Gastroesophageal sphincter (tissue), 4 donors: ENCODE results near the gene EXOG. TPM values are rescaled to one million over a fixed set of nuclear protein-coding genes. Genes with fewer than 3 reads are reported as not detected.

Experiments
- ATAC-seq: fragments of 150-250 bp; one replicate; pipeline ENCODE4 v1.9.1; 2016; ENCODE audit warnings: mild to moderate bottlenecking, moderate library complexity
- H3K27ac ChIP-seq, 4 donors: fragments of 200-600 bp; sonication (generic) in 3 of 4; 1 replicate in 3 of 4; 2 replicates in 1 of 4; pipeline ENCODE4 v1.5.1; 2016 to 2019
- H3K27me3 ChIP-seq: fragments of 200-600 bp; sonication (generic); one replicate; pipeline ENCODE4 v1.5.1; 2019
- H3K36me3 ChIP-seq, 2 donors: fragments of 200-600 bp; sonication (generic); one replicate each; pipeline ENCODE4 v1.5.1; 2019; ENCODE audit warnings: control low read depth in 1 of 2
- H3K4me1 ChIP-seq, 3 donors: fragments of 200-600 bp; sonication (generic); 1 replicate in 2 of 3; 2 replicates in 1 of 3; pipeline ENCODE4 v1.5.1; 2016 to 2019; ENCODE audit warnings: control low read depth in 2 of 3
- H3K4me3 ChIP-seq, 2 donors: fragments of 200-600 bp; sonication (generic); one replicate each; pipeline ENCODE4 v1.5.1; 2019; ENCODE audit warnings: mild to moderate bottlenecking in 1 of 2, moderate library complexity in 1 of 2
- H3K9me3 ChIP-seq, 3 donors: fragments of 200-600 bp; sonication (generic); one replicate each; pipeline ENCODE4 v1.5.1; 2017 to 2019; ENCODE audit warnings: control low read depth in 2 of 3
- EP300 ChIP-seq: sonication (generic); formaldehyde crosslinking; IDR thresholded peaks from one replicate; pipeline ENCODE4 v1.6.1; 2017; ENCODE audit warnings: antibody characterized with exemption, mild to moderate bottlenecking
- POLR2A ChIP-seq, 2 donors: fragments of 450-650 bp; IDR thresholded peaks; one replicate each; pipeline ENCODE4 v1.6.1; 2017; ENCODE audit warnings: antibody characterized with exemption in 2 of 2, mild to moderate bottlenecking in 2 of 2, moderate library complexity in 1 of 2
- POLR2AphosphoS5 ChIP-seq: sonication (generic); formaldehyde crosslinking; IDR thresholded peaks from one replicate; pipeline ENCODE4 v1.6.1; 2017; ENCODE audit warnings: antibody characterized with exemption
- WGBS, 2 donors: methylation state at CpG; one replicate each; pipeline ENCODE4 v1.1.5; 2018; ENCODE audit warnings: low coverage in 1 of 2; 5-methylcytosine and 5-hydroxymethylcytosine counted together
- total RNA-seq, 4 donors: library from RNA; depleted of rRNA; stranded (reverse); fragments of >200 nt; gene quantifications; one replicate each; pipeline ENCODE4 v1.1.0, GENCODE V29; 2016
- TF ChIP-seq, protein P1 (sequence below), 4 experiments: fragments of 200-600 bp in 2 of 4; fragments of 450-650 bp in 2 of 4; sonication (generic) in 1 of 4; IDR thresholded peaks; one replicate each; pipeline ENCODE4 v1.5.1; 2017 to 2019; ENCODE audit warnings: antibody characterized with exemption in 4 of 4, mild to moderate bottlenecking in 2 of 4, moderate library complexity in 2 of 4

The EXOG gene
- total RNA-seq, 4 donors from 2014 or later: 10.5 to 38.3 (median 19.3) TPM

DNA sequence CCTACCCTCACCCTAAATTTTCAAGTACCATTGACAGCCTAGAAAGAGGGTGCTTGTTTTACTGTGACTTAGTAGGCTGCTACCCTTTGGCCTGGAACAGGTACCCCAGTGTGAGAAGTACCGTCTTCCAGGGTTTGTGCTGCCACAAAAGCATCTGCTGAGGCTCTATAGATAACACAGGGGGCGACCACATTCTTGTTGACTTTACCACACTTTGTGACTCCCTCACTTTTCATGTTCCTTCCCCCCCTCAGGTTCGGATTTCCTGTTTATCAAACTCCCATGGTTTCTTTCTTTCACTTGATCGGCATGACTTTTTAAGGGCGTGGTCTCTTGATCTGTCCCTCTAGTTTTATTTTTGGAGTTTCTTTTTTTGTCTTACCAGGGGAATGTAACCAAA, 23.5 kb downstream of the EXOG start:
- Histone ChIP-seq H3K9me3 (no peaks in the 10 kb centered on the region), H3K36me3 (peaks cover 3 to 68% of the 10 kb centered on the region in 2 donors), H3K27me3 (no peaks in the 10 kb centered on the region), H3K4me3 (no peak overlapping the region), H3K27ac (no peak overlapping the region), H3K4me1 (peaks cover 0 to 4% (median 0%) of the 10 kb centered on the region in 3 donors)
- 50 to 54% methylated on average over 4 to 5 of the region's 5 CpGs for WGBS, 2 donors
- no peak for ATAC-seq
- TF ChIP-seq EP300 (no peak), POLR2A (IDR thresholded peaks at IDR 0.05) (no peak), POLR2AphosphoS5 (no peak)
- TF ChIP-seq, protein P1, sequence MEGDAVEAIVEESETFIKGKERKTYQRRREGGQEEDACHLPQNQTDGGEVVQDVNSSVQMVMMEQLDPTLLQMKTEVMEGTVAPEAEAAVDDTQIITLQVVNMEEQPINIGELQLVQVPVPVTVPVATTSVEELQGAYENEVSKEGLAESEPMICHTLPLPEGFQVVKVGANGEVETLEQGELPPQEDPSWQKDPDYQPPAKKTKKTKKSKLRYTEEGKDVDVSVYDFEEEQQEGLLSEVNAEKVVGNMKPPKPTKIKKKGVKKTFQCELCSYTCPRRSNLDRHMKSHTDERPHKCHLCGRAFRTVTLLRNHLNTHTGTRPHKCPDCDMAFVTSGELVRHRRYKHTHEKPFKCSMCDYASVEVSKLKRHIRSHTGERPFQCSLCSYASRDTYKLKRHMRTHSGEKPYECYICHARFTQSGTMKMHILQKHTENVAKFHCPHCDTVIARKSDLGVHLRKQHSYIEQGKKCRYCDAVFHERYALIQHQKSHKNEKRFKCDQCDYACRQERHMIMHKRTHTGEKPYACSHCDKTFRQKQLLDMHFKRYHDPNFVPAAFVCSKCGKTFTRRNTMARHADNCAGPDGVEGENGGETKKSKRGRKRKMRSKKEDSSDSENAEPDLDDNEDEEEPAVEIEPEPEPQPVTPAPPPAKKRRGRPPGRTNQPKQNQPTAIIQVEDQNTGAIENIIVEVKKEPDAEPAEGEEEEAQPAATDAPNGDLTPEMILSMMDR (IDR thresholded peaks at IDR 0.05): no peak

DNA sequence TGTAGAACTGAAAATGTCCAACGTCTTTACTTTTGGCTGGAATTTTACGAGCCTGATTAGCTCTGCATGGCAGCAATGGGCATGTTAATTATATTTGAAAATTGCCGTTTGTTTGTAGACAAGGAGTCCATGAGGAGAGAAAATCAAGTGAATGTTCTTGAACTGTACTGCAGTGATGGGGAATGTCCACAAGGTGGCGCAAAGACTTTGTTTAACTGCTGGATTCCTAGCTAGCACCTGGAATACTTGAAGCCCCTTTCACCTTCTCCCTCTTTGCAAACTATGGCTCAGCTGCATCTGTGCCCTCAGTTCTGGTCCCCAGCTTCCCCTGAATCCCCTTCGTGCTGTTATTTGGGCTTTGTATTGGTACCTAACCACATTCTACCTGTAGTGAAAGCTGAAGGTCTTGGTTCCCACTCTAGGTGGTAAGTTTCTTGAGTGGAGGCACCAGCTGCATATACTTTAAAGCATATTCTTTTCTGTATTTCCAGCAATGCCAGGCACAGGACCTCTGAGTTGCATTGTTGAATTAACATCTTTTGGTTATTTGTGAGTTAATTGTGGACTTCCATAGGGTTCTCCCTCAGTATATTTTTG, 25.3 kb downstream of the EXOG start:
- TF ChIP-seq, protein P1 (IDR thresholded peaks at IDR 0.05): peak; percentile 81 to 88 (median 86)
- TF ChIP-seq POLR2A (IDR thresholded peaks at IDR 0.05): no peak
- ATAC-seq: no peak
- H3K4me1 ChIP-seq: peaks cover 0 to 4% (median 0%) of the 10 kb centered on the region in 3 donors
- H3K36me3 ChIP-seq: peaks cover 3 to 71% of the 10 kb centered on the region in 2 donors
- no peak overlapping the region for H3K4me3 ChIP-seq
- 0 to 5% methylated on average over 4 to 5 of the region's 5 CpGs for WGBS, 2 donors
- no peak overlapping the region for H3K27ac ChIP-seq
- H3K9me3 ChIP-seq: no peaks in the 10 kb centered on the region
- H3K27me3 ChIP-seq: no peaks in the 10 kb centered on the region

DNA sequence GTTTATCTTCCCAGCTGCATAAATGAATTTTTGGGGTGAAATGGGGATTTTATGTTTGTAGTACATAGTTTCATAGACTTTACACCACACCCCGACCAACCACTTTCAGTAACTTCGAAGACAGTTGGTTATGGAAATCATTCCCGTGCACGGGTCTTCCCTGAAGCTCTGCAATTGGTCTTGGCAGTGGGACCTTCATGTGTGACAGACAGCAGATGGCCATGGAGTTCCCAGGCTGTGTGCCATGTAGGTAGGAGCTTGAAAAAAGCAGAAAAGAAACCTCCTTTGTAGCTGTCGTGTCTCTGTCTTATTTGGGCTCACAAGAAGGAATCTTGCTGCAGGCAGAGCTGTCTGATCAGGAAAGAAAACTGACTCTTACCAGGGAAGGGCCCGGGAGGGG, 25.9 kb downstream of the EXOG start:
- Histone ChIP-seq H3K9me3 (no peaks in the 10 kb centered on the region), H3K4me1 (peaks cover 0 to 4% (median 0%) of the 10 kb centered on the region in 3 donors), H3K4me3 (no peak overlapping the region), H3K27ac (no peak overlapping the region), H3K36me3 (peaks cover 3 to 71% of the 10 kb centered on the region in 2 donors), H3K27me3 (no peaks in the 10 kb centered on the region)
- ATAC-seq: no peak
- no peak for TF ChIP-seq POLR2A (IDR thresholded peaks at IDR 0.05)
- TF ChIP-seq POLR2AphosphoS5: no peak
- no peak for TF ChIP-seq EP300
- 74 to 80% methylated on average over 6 of the region's 6 CpGs for WGBS, 2 donors

DNA sequence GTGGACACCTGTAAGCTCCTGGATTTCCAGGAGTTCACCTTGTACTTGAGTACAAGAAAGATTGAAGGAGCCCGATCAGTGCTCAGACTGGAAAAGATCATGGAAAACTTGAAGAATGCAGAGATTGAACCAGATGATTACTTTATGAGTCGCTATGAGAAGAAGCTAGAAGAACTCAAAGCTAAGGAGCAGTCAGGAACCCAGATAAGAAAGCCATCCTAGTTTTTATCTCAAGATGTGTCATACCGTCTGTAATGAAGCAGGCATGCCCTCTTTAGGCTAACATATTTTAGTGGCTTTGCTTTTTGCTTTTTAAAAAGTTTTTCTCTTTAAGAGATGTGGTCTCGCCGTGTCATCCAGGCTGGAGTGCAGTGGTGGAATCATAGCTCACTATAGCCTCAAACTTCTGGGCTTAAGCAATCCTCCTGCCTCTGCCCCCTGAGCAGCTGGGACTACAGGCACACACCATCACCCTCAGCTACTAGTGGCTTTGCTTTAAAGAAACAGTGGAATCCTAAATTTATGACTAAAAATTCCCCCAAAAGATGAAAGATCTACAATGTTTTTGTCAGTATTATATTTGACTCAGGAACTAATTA, 28.1 kb downstream of the EXOG start:
- Histone ChIP-seq H3K4me3 (no peak overlapping the region), H3K27ac (no peak overlapping the region), H3K36me3 (peaks cover 3 to 74% of the 10 kb centered on the region in 2 donors), H3K4me1 (peaks cover 0 to 4% (median 0%) of the 10 kb centered on the region in 3 donors), H3K9me3 (no peaks in the 10 kb centered on the region), H3K27me3 (no peaks in the 10 kb centered on the region)
- ATAC-seq: no peak
- WGBS, 2 donors: 85 to 92% methylated on average over 3 to 5 of the region's 5 CpGs
- TF ChIP-seq POLR2AphosphoS5 (no peak), POLR2A (IDR thresholded peaks at IDR 0.05) (no peak), EP300 (no peak)
- TF ChIP-seq, protein P1 (IDR thresholded peaks at IDR 0.05): no peak

DNA sequence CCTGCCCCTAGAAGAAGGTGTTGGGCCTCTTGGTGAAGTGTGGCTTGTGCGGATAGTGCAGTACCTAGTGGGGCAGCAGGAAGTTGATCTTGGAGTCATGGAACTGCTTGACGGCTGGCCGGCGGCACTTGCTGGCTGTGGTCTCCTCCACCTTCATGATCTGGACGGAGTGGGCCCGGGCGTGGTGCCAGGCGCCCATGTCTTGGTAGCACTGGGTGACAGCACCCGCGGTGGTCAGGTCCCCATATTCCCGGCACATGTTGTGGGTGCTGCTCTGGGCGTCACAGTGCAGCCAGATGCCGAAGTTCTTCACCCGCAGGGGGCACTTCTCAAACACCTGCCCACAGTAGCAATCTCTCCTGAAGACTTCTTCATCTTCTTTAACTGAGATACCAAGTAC, 30.7 kb downstream of the EXOG start:
- WGBS, 2 donors: no CpG with 5 or more reads among the region's 14 CpGs
- Histone ChIP-seq H3K36me3 (peaks cover 3 to 90% of the 10 kb centered on the region in 2 donors), H3K9me3 (no peaks in the 10 kb centered on the region), H3K4me3 (no peak overlapping the region), H3K27me3 (no peaks in the 10 kb centered on the region), H3K4me1 (no peaks in the 10 kb centered on the region), H3K27ac (no peak overlapping the region)
- no peak for TF ChIP-seq POLR2A (IDR thresholded peaks at IDR 0.05)
- TF ChIP-seq, protein P1 (IDR thresholded peaks at IDR 0.05): no peak
- no peak for TF ChIP-seq EP300
- no peak for TF ChIP-seq POLR2AphosphoS5
- ATAC-seq: no peak
